Breast epithelium (tissue), 3 donors: ENCODE data around the gene AFMID.

Experiments used
- CTCF ChIP-seq, 3 donors: fragments of 450-650 bp; IDR thresholded peaks; one replicate each; pipeline ENCODE4 v1.5.1; 2016 to 2017; ENCODE audit warnings: antibody characterized with exemption in 3 of 3, mild to moderate bottlenecking in 3 of 3, moderate library complexity in 3 of 3
- POLR2A ChIP-seq: fragments of 450-650 bp; IDR thresholded peaks from one replicate; pipeline ENCODE4 v1.6.1; 2016; ENCODE audit warnings: antibody characterized with exemption, mild to moderate bottlenecking, moderate library complexity
- POLR2AphosphoS5 ChIP-seq, 3 donors: sonication (generic); formaldehyde crosslinking; IDR thresholded peaks; one replicate each; pipeline ENCODE4 v1.6.1; 2017; ENCODE audit warnings: antibody characterized with exemption in 3 of 3

GRCh38 chr17:78184351-78184750 lies 2.8 kb upstream of the AFMID start:
- TF ChIP-seq POLR2A: no peak
- TF ChIP-seq CTCF (IDR thresholded peaks at IDR 0.05): no peak
- no peak for TF ChIP-seq POLR2AphosphoS5 (IDR thresholded peaks at IDR 0.05)
